Left renal pelvis (tissue), 4 donors: ENCODE measurements around the gene TLE1. TPM values are rescaled to one million over a fixed set of nuclear protein-coding genes. Genes with fewer than 3 reads are reported as not detected.

ENCODE experiments used
- DNase-seq, 4 donors: peaks; one replicate each; pipeline ENCODE4 v3.0.0-alpha.2; 2013; ENCODE audit warnings: low read depth in 4 of 4, low spot score in 3 of 4
- polyA plus RNA-seq, 4 donors: library from polyadenylated mRNA; unstranded; fragments of 120-200 nt; gene quantifications; one replicate each; pipeline ENCODE4 v1.2.1, GENCODE V29; 2013; ENCODE audit not compliant: insufficient read length in 4 of 4

Gene TLE1
- polyA plus RNA-seq, 4 donors = 64.2 to 111 (median 72.5) TPM

- DNase-seq = peak in 1 of 4 donors; percentile 39
Observed at GRCh38 chr9:81558091-81558830, 131.1 kb downstream of the TLE1 start.

GRCh38 chr9:81557452-81558090 is 131.8 kb downstream of the TLE1 start:
- DNase-seq = no peak

- no peak for DNase-seq
Observed at GRCh38 chr9:81556923-81557322, 132.4 kb downstream of the TLE1 start.

GRCh38 chr9:81552581-81552991 is 136.8 kb downstream of the TLE1 start:
- no peak for DNase-seq

GRCh38 chr9:81550207-81550583 is 139.2 kb downstream of the TLE1 start:
- no peak for DNase-seq

- DNase-seq = no peak
Observed at GRCh38 chr9:81549500-81550206, 139.7 kb downstream of the TLE1 start.

GRCh38 chr9:81548911-81549310 is 140.4 kb downstream of the TLE1 start:
- no peak for DNase-seq

- no peak for DNase-seq
Observed at GRCh38 chr9:81546489-81546888, 142.9 kb downstream of the TLE1 start.

- no peak for DNase-seq
Observed at GRCh38 chr9:81543695-81544094, 145.7 kb downstream of the TLE1 start.

- no peak for DNase-seq
Observed at GRCh38 chr9:81542118-81542889, 147.0 kb downstream of the TLE1 start.

- no peak for DNase-seq
Observed at GRCh38 chr9:81540142-81540710, 149.1 kb downstream of the TLE1 start.

- no peak for DNase-seq
Observed at GRCh38 chr9:81539317-81539716, 150.0 kb downstream of the TLE1 start.

- DNase-seq = peak in 1 of 4 donors; percentile 47
Observed at GRCh38 chr9:81538890-81539289, 150.5 kb downstream of the TLE1 start.

- no peak for DNase-seq
Observed at GRCh38 chr9:81537964-81538363, 151.4 kb downstream of the TLE1 start.

GRCh38 chr9:81536242-81537025 is 152.9 kb downstream of the TLE1 start:
- DNase-seq = no peak

- no peak for DNase-seq
Observed at GRCh38 chr9:81535542-81536241, 153.7 kb downstream of the TLE1 start.

- no peak for DNase-seq
Observed at GRCh38 chr9:81534138-81534875, 155.0 kb downstream of the TLE1 start.
